ENCODE data around the gene GET3. TPM values are rescaled to one million over a fixed set of nuclear protein-coding genes. Genes with fewer than 3 reads are reported as not detected.

Gene GET3
- total and polyA plus RNA-seq, 2 of the 13 experiments (the other 11 are each of a cell fraction or from before 2014, with no cell fraction given), result 57.7 to 59.4 TPM

GRCh38 chr19:12791345-12792050, 54.2 kb downstream of the GET3 start, which contains the start of gene JUNB (continued):
- TF ChIP-seq TFE3 (CRISPR knock-in tag; IDR thresholded peaks at IDR 0.05), result peak; percentile 78; the same call in 1 of the 2 replicates
- TF ChIP-seq SRSF4 (IDR thresholded peaks at IDR 0.05; ENCODE audit: low read depth, low read length, poor library complexity, severe bottlenecking), result no peak
- no peak for TF ChIP-seq ZNF577 (CRISPR knock-in tag; IDR thresholded peaks at IDR 0.05; ENCODE audit: borderline replicate concordance, low read depth)
- TF ChIP-seq TEAD2 (CRISPR knock-in tag; IDR thresholded peaks at IDR 0.05), result no peak
- TF ChIP-seq, protein P1, sequence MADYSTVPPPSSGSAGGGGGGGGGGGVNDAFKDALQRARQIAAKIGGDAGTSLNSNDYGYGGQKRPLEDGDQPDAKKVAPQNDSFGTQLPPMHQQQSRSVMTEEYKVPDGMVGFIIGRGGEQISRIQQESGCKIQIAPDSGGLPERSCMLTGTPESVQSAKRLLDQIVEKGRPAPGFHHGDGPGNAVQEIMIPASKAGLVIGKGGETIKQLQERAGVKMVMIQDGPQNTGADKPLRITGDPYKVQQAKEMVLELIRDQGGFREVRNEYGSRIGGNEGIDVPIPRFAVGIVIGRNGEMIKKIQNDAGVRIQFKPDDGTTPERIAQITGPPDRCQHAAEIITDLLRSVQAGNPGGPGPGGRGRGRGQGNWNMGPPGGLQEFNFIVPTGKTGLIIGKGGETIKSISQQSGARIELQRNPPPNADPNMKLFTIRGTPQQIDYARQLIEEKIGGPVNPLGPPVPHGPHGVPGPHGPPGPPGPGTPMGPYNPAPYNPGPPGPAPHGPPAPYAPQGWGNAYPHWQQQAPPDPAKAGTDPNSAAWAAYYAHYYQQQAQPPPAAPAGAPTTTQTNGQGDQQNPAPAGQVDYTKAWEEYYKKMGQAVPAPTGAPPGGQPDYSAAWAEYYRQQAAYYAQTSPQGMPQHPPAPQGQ (CRISPR knock-in tag; IDR thresholded peaks at IDR 0.05; ENCODE audit: borderline replicate concordance), result no peak
- TF ChIP-seq ZFAT (CRISPR knock-in tag; conservative IDR thresholded peaks at IDR 0.05), result 0 out of 2 replicates have a peak, but pooled peaks have one; percentile 11
- no peak; the same call in none of the 2 replicates for TF ChIP-seq RFX5 (IDR thresholded peaks at IDR 0.05; ENCODE audit: low read depth, low read length)
- TF ChIP-seq ZNF747 (CRISPR knock-in tag; IDR thresholded peaks at IDR 0.05; ENCODE audit: borderline replicate concordance), result peak; percentile 66; the same call in 1 of the 2 replicates
- no peak for TF ChIP-seq SMC3 (IDR thresholded peaks at IDR 0.05; ENCODE audit: low read length)
- no peak for TF ChIP-seq TP53 (CRISPR knock-in tag; conservative IDR thresholded peaks at IDR 0.05)
- peak; percentile 86 for TF ChIP-seq ATF1 (CRISPR knock-in tag; IDR thresholded peaks at IDR 0.05)
- TF ChIP-seq KLF6 (CRISPR knock-in tag; IDR thresholded peaks at IDR 0.05), result peak; percentile 98
- TF ChIP-seq, protein P2, sequence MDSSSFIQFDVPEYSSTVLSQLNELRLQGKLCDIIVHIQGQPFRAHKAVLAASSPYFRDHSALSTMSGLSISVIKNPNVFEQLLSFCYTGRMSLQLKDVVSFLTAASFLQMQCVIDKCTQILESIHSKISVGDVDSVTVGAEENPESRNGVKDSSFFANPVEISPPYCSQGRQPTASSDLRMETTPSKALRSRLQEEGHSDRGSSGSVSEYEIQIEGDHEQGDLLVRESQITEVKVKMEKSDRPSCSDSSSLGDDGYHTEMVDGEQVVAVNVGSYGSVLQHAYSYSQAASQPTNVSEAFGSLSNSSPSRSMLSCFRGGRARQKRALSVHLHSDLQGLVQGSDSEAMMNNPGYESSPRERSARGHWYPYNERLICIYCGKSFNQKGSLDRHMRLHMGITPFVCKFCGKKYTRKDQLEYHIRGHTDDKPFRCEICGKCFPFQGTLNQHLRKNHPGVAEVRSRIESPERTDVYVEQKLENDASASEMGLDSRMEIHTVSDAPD (CRISPR knock-in tag; IDR thresholded peaks at IDR 0.05), result no peak
- TF ChIP-seq MAFG (CRISPR knock-in tag; IDR thresholded peaks at IDR 0.05), result no peak
- peak; percentile 87 for TF ChIP-seq SPEN (CRISPR knock-in tag; IDR thresholded peaks at IDR 0.05; ENCODE audit: low read depth)
- 0 out of 2 replicates have a peak, but pooled peaks have one; percentile 54 for TF ChIP-seq E2F5 (CRISPR knock-in tag; conservative IDR thresholded peaks at IDR 0.05)
- no peak; the same call in 1 of the 2 replicates for TF ChIP-seq HINFP (CRISPR knock-in tag; IDR thresholded peaks at IDR 0.05; ENCODE audit: low read depth)
- peak; percentile 70 for TF ChIP-seq HNRNPLL (IDR thresholded peaks at IDR 0.05; ENCODE audit: low read depth, low read length, poor library complexity, severe bottlenecking)
- TF ChIP-seq ZNF3 (CRISPR knock-in tag; IDR thresholded peaks at IDR 0.05), result no peak
- 0 out of 2 replicates have a peak, but pooled peaks have one; percentile 37 for TF ChIP-seq ZNF839 (CRISPR knock-in tag; IDR thresholded peaks at IDR 0.05; ENCODE audit: borderline replicate concordance)
- TF ChIP-seq, protein P3, sequence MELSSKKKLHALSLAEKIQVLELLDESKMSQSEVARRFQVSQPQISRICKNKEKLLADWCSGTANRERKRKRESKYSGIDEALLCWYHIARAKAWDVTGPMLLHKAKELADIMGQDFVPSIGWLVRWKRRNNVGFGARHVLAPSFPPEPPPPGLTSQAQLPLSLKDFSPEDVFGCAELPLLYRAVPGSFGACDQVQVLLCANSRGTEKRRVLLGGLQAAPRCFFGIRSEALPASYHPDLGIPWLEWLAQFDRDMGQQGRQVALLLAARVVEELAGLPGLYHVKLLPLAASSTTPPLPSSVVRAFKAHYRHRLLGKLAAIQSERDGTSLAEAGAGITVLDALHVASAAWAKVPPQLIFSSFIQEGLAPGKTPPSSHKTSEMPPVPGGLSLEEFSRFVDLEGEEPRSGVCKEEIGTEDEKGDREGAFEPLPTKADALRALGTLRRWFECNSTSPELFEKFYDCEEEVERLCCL (CRISPR knock-in tag; IDR thresholded peaks at IDR 0.05; ENCODE audit: borderline replicate concordance), result no peak

All from HepG2 (cell line).